NCI-H748 treated with DMSO at 0.1 percent for 48 hours (cell line): ENCODE measurements around the gene POU3F3.

Source experiments
- DNase-seq: peaks from one replicate; lab custom pipeline; 2025; lab: John Stamatoyannopoulos, UW

The POU3F3 gene

GRCh38 chr2:104847586-104848160, 6.2 kb upstream of the POU3F3 start:
- DNase-seq = no peak

GRCh38 chr2:104848526-104848925, 5.4 kb upstream of the POU3F3 start:
- DNase-seq = no peak

- DNase-seq = no peak
Measured at GRCh38 chr2:104849101-104849500, 4.8 kb upstream of the POU3F3 start.

- DNase-seq = peak; percentile 75
Measured at GRCh38 chr2:104849618-104850141, 4.2 kb upstream of the POU3F3 start.

GRCh38 chr2:104850361-104851290, 3.3 kb upstream of the POU3F3 start:
- no peak for DNase-seq

GRCh38 chr2:104851291-104852089, 2.4 kb upstream of the POU3F3 start:
- DNase-seq = peak; percentile 38

GRCh38 chr2:104852090-104852666, 1.7 kb upstream of the POU3F3 start:
- DNase-seq = peak; percentile 40

- no peak for DNase-seq
Measured at GRCh38 chr2:104854498-104855220, 744 bp downstream of the POU3F3 start.

GRCh38 chr2:104855221-104856085, 1.5 kb downstream of the POU3F3 start:
- DNase-seq = no peak

GRCh38 chr2:104856086-104856972, 2.4 kb downstream of the POU3F3 start:
- no peak for DNase-seq

GRCh38 chr2:104856973-104857261, 3.0 kb downstream of the POU3F3 start:
- no peak for DNase-seq

- DNase-seq = no peak
Measured at GRCh38 chr2:104857262-104858005, 3.5 kb downstream of the POU3F3 start.

GRCh38 chr2:104858006-104858978, 4.4 kb downstream of the POU3F3 start:
- DNase-seq = no peak

- no peak for DNase-seq
Measured at GRCh38 chr2:104859291-104859765, 5.4 kb downstream of the POU3F3 start.

GRCh38 chr2:104859766-104860450, 6.0 kb downstream of the POU3F3 start:
- no peak for DNase-seq

GRCh38 chr2:104860451-104860790, 6.5 kb downstream of the POU3F3 start:
- DNase-seq = no peak
